Hepatocyte (in vitro differentiated cells): ENCODE measurements around the gene GRB14.

ENCODE experiments used
- EZH2 ChIP-seq: fragments of 200-600 bp; sonication (generic); IDR thresholded peaks from 2 replicates; pipeline ENCODE4 v1.6.1; 2016; ENCODE audit warnings: antibody characterized with exemption, mild to moderate bottlenecking, borderline replicate concordance
- TF ChIP-seq, protein P1 (sequence below): fragments of 200-600 bp; sonication (generic); IDR thresholded peaks from 2 replicates; pipeline ENCODE4 v1.5.1; 2016; ENCODE audit warnings: antibody characterized with exemption, mild to moderate bottlenecking; ENCODE audit not compliant: poor library complexity

DNA sequence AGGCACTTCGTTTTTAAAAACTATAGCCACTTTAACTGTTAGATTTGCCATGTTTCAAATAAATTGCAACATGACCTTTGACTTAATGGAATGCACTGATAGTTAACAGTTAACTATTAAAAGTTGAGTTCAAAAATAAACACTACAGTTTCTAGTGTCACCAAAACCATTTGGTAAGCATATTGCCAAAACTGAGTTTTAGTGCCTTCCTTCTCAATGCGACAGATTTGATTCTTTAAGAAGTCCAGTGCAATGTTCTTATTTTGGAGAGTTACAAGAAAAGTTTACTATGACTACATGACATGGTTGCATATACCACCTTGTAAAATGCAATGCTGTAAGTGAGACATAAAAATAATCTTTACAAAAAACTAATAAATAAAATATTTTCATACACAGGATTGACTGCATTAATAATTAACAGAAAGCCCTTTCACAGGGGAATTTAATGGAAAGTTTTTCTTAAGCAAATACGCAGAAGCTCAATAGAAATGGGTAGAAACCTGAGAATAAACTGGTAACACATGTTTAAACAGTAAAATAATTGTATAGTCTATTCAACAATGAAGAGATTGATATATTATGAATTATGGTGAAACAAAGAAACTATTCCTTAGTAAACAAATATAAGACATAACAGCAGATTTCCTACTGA is 53.8 kb downstream of the GRB14 start:
- TF ChIP-seq EZH2: no peak
- TF ChIP-seq, protein P1, sequence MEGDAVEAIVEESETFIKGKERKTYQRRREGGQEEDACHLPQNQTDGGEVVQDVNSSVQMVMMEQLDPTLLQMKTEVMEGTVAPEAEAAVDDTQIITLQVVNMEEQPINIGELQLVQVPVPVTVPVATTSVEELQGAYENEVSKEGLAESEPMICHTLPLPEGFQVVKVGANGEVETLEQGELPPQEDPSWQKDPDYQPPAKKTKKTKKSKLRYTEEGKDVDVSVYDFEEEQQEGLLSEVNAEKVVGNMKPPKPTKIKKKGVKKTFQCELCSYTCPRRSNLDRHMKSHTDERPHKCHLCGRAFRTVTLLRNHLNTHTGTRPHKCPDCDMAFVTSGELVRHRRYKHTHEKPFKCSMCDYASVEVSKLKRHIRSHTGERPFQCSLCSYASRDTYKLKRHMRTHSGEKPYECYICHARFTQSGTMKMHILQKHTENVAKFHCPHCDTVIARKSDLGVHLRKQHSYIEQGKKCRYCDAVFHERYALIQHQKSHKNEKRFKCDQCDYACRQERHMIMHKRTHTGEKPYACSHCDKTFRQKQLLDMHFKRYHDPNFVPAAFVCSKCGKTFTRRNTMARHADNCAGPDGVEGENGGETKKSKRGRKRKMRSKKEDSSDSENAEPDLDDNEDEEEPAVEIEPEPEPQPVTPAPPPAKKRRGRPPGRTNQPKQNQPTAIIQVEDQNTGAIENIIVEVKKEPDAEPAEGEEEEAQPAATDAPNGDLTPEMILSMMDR: no peak
